ENCODE results near the gene TRAK1.

Gene TRAK1

GRCh38 chr3:42068303-42069088 lies 22.7 kb upstream of the TRAK1 start:
- DNase-seq, result no peak

- DNase-seq, result no peak
These were observed 21.1 kb upstream of the TRAK1 start for GRCh38 chr3:42070089-42070488.

- no peak for DNase-seq
These were observed 20.6 kb upstream of the TRAK1 start for GRCh38 chr3:42070524-42070923.

GRCh38 chr3:42071904-42072812 lies 19.0 kb upstream of the TRAK1 start:
- DNase-seq, result peak; percentile 63 to 83 (median 78)

GRCh38 chr3:42072831-42073301 lies 18.3 kb upstream of the TRAK1 start:
- no peak for DNase-seq

- no peak for DNase-seq
These were observed 13.4 kb upstream of the TRAK1 start for GRCh38 chr3:42077785-42078184.

- no peak for DNase-seq
These were observed 12.5 kb upstream of the TRAK1 start for GRCh38 chr3:42078677-42079076.

GRCh38 chr3:42079701-42080452 lies 11.3 kb upstream of the TRAK1 start:
- peak; percentile 40 to 73 (median 54) for DNase-seq

GRCh38 chr3:42080453-42080872 lies 10.7 kb upstream of the TRAK1 start:
- peak; percentile 37 to 84 (median 70) for DNase-seq

- peak in 2 of 4 experiments; percentile 36 to 52 for DNase-seq
These were observed 9.2 kb upstream of the TRAK1 start for GRCh38 chr3:42081838-42082473.

- no peak for DNase-seq
These were observed 6.6 kb upstream of the TRAK1 start for GRCh38 chr3:42084586-42084985.

GRCh38 chr3:42085641-42086376 lies 5.3 kb upstream of the TRAK1 start:
- no peak for DNase-seq

GRCh38 chr3:42088803-42089530 lies 2.2 kb upstream of the TRAK1 start:
- no peak for DNase-seq

- DNase-seq, result no peak
These were observed 849 bp downstream of the TRAK1 start for GRCh38 chr3:42092006-42092405.

GRCh38 chr3:42094128-42094527 lies 3.0 kb downstream of the TRAK1 start:
- no peak for DNase-seq

- DNase-seq, result no peak
These were observed 3.7 kb downstream of the TRAK1 start for GRCh38 chr3:42094691-42095391.

GRCh38 chr3:42095540-42095939 lies 4.4 kb downstream of the TRAK1 start:
- DNase-seq, result no peak

- peak in 1 of 4 experiments; percentile 28 for DNase-seq
These were observed 5.8 kb downstream of the TRAK1 start for GRCh38 chr3:42096796-42097565.

- no peak for DNase-seq
These were observed 6.4 kb downstream of the TRAK1 start for GRCh38 chr3:42097566-42097946.

Data from suppressor macrophage (primary cell).